Thoracic aorta (tissue), 2 donors: ENCODE results near the gene SCAANT1. TPM values are rescaled to one million over a fixed set of nuclear protein-coding genes. Genes with fewer than 3 reads are reported as not detected.
A peak's percentile ranks its signal among the peaks of the same experiment; 100 is the strongest.

Experiments
- ATAC-seq: fragments of 150-250 bp; one replicate; pipeline ENCODE4 v1.8.0; 2017; ENCODE audit warnings: low read depth; ENCODE audit not compliant: insufficient number of reproducible peaks, low FRiP score
- DNase-seq: peaks from one replicate; pipeline ENCODE4 v3.0.0-alpha.2; 2020; ENCODE audit warnings: low spot score
- H3K27ac ChIP-seq, 2 donors: fragments of 200-600 bp; sonication (generic); 1 replicate in 1 of 2; 2 replicates in 1 of 2; pipeline ENCODE4 v1.5.1; 2016; ENCODE audit warnings: mild to moderate bottlenecking in 2 of 2, moderate library complexity in 2 of 2
- H3K27me3 ChIP-seq: fragments of 200-600 bp; sonication (generic); replicated peaks from 2 replicates; pipeline ENCODE4 v1.6.0; 2016; ENCODE audit warnings: mild to moderate bottlenecking; ENCODE audit not compliant: insufficient read depth
- H3K36me3 ChIP-seq: fragments of 200-600 bp; sonication (generic); one replicate; pipeline ENCODE4 v1.5.1; 2016
- H3K4me1 ChIP-seq, 2 donors: fragments of 200-600 bp; sonication (generic); 1 replicate in 1 of 2; 2 replicates in 1 of 2; pipeline versions ENCODE4 v1.5.1 to v1.6.0; 2016; ENCODE audit warnings: low read depth in 2 of 2, mild to moderate bottlenecking in 1 of 2; ENCODE audit not compliant: control insufficient read depth in 1 of 2
- H3K4me3 ChIP-seq: fragments of 200-600 bp; sonication (generic); 2 replicates; pipeline ENCODE4 v1.5.1; 2016; ENCODE audit warnings: mild to moderate bottlenecking
- H3K9me3 ChIP-seq: fragments of 200-600 bp; sonication (generic); 2 replicates; pipeline ENCODE4 v1.5.1; 2016
- total RNA-seq, 2 donors: library from RNA; depleted of rRNA; stranded (reverse); fragments of >200 nt; gene quantifications; one replicate each; pipeline versions ENCODE4 v1.1.0 to v1.2.3, GENCODE V29; 2016
- TF ChIP-seq, protein P1 (sequence below): fragments of 200-600 bp; sonication (generic); IDR thresholded peaks from one replicate; pipeline ENCODE4 v1.5.1; 2019; ENCODE audit warnings: antibody characterized with exemption

SCAANT1 gene
- total RNA-seq, result not detected

DNA sequence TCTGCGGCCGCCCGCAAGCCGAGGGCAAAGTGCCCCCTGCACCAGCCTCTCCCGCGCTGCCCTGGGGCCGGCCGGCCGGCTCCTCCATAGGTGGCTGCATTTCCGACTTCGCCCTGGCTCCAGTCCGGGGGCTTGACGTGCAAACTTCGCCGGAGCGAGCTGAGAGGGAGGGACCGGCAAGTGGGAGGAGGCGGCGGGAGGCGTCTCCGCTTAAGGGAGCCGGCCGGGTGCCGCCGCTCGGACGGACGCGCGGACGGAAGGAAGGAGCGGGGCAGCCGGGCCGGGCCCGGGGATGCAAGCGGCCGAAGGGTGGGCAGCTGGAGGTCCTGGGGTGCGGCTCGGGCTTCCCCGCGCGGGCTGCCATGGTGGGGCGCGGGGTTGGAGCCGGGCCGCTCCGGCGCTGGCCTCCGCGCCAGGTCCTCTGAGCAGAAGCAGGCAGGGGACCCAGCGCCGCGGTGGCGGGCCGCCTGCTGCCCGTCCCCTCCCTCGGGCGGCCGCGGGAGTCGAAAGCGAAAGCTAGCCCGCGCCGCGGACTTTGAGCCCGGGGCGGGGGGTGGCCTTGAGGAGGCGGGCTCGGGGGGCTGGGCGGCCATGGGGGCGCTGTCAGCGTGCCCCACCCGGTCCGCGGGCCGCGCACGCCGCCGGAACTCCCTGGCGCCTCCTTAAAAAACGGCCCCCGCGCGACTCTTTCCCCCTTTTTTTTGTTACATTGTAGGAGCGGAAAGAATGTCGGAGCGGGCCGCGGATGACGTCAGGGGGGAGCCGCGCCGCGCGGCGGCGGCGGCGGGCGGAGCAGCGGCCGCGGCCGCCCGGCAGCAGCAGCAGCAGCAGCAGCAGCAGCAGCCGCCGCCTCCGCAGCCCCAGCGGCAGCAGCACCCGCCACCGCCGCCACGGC is at the start of gene SCAANT1:
Gene SCAANT1, minus strand, starts transcription at position 511 of the 895 bp plus-strand sequence.
- peak; percentile 90 for ATAC-seq
- TF ChIP-seq, protein P1, sequence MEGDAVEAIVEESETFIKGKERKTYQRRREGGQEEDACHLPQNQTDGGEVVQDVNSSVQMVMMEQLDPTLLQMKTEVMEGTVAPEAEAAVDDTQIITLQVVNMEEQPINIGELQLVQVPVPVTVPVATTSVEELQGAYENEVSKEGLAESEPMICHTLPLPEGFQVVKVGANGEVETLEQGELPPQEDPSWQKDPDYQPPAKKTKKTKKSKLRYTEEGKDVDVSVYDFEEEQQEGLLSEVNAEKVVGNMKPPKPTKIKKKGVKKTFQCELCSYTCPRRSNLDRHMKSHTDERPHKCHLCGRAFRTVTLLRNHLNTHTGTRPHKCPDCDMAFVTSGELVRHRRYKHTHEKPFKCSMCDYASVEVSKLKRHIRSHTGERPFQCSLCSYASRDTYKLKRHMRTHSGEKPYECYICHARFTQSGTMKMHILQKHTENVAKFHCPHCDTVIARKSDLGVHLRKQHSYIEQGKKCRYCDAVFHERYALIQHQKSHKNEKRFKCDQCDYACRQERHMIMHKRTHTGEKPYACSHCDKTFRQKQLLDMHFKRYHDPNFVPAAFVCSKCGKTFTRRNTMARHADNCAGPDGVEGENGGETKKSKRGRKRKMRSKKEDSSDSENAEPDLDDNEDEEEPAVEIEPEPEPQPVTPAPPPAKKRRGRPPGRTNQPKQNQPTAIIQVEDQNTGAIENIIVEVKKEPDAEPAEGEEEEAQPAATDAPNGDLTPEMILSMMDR, result no peak
- H3K9me3 ChIP-seq, result no peaks in the 10 kb centered on the region
- H3K27ac ChIP-seq, result peak within 1 kb of the TSS; percentile 92 to 98
- DNase-seq, result peak; percentile 75
- peak within 1 kb of the TSS; percentile 94 for H3K4me3 ChIP-seq
- H3K27me3 ChIP-seq, result no peaks in the 10 kb centered on the region
- H3K36me3 ChIP-seq, result no peaks in the 10 kb centered on the region
- peaks cover 15 to 26% of the 10 kb centered on the region in 2 donors for H3K4me1 ChIP-seq

DNA sequence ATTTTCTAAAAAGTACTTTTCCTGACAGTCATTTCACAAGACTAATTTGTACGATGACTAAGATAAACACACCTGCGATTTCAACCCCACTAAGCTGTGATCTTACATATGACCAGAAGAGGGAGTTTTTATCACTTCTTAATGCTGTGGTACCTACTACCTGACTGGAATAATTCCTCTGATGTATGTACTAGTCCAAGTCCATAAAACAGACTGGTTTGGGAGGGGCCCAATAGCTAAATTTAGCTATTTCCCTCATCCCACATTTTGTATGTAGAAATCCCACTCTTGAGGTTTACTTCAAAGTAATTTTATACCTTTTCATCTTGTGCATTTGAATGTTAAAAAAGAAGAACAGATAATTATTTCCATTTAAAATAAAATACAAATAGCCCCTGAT is 49.7 kb upstream of the SCAANT1 start:
- DNase-seq (no peak), ATAC-seq (no peak)
- TF ChIP-seq, protein P1, result peak; percentile 65
- no peaks in the 10 kb centered on the region for H3K36me3 ChIP-seq
- H3K9me3 ChIP-seq, result no peaks in the 10 kb centered on the region
- H3K4me3 ChIP-seq, result no peak overlapping the region
- peaks cover 11 to 38% of the 10 kb centered on the region in 2 donors for H3K4me1 ChIP-seq
- no peak overlapping the region for H3K27ac ChIP-seq
- no peaks in the 10 kb centered on the region for H3K27me3 ChIP-seq

DNA sequence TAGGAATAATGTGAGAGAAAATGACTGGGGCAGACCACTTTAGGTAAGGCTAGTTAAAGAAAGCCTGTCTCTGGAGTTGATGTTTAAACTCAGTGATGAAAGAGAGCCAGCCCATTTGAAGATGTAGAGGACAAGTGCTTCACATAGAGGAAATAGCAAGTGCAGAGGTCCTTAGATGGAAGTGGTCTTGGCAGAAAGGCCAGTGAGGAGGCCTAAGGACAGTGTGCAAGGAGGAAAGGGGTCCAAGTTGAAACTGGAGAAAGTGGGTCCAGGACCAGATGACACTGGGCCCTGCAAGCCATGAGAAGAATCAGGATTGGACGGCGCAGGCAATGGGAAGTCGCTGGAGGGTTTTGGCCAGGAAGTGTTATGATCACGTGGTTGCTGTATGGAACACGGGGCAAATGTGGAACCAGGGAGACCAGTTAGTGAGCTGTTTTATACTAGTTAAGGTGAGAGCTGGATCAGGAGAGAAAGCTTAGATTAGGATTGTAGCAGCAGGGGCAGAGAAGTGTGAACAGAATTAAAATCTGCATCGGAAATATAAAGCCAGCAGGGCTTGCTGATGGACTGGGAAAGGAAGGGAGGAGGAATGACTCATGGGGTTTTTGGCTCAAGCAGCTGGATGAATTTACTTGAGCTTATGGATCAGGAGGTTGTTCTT is 48.0 kb upstream of the SCAANT1 start:
- TF ChIP-seq, protein P1, result no peak
- ATAC-seq (peak; percentile 55), DNase-seq (no peak)
- no peaks in the 10 kb centered on the region for H3K36me3 ChIP-seq
- H3K27ac ChIP-seq, result peak overlapping the region; percentile 25 to 48
- H3K4me1 ChIP-seq, result peaks cover 10 to 32% of the 10 kb centered on the region in 2 donors
- no peaks in the 10 kb centered on the region for H3K9me3 ChIP-seq
- H3K4me3 ChIP-seq, result peak overlapping the region; percentile 63
- H3K27me3 ChIP-seq, result no peaks in the 10 kb centered on the region

DNA sequence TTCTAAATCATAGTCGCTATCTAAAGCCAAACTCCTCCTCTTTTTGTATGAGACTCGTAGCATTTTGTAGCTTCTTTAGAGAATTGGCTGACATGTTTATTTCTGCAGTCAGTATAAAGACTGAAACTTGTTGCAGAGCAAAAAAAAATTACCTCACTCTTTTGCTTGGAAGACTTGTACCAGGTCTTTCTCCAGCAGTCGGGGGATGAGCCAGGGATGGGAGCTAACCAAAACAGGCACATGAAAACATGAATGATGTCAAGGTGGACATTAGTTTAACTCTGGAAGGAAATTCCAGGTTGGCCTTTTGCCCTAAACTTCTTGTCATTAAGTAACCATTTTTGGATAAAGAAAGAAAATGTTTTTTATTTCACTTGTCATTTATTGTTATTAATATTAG is 47.0 kb upstream of the SCAANT1 start:
- no peak for DNase-seq
- Histone ChIP-seq H3K27ac (no peak overlapping the region), H3K27me3 (no peaks in the 10 kb centered on the region), H3K4me3 (no peak overlapping the region), H3K4me1 (peaks cover 7 to 25% of the 10 kb centered on the region in 2 donors), H3K36me3 (peaks cover under 1% of the 10 kb centered on the region), H3K9me3 (no peaks in the 10 kb centered on the region)
- ATAC-seq, result no peak
- TF ChIP-seq, protein P1, result no peak
